ENCODE results near the gene CAMTA1. TPM values are rescaled to one million over a fixed set of nuclear protein-coding genes. Genes with fewer than 3 reads are reported as not detected.

The CAMTA1 gene
- polyA plus RNA-seq, 1 experiment = 23.1 TPM

- no peak for DNase-seq (ENCODE audit: low read depth)
- POLR2A ChIA-PET = no interaction called here
- Histone ChIP-seq H3K27me3 (ENCODE audit: control insufficient read depth, insufficient read depth, low read length) (peaks cover 1% of the 10 kb centered on the region; the same call in 1 of the 2 replicates), H3K4me3 (ENCODE audit: low read depth, low read length) (no peak overlapping the region), H3K36me3 (ENCODE audit: control insufficient read depth, insufficient read depth, low read length) (no peaks in the 10 kb centered on the region)
- CTCF ChIA-PET = interaction anchor here (1.6 kb wide), 1 partner anchor 93 kb away, joined by 9 read pairs; no protein-coding TSS in a partner anchor
- no peak for TF ChIP-seq CTCF (IDR thresholded peaks at IDR 0.05; ENCODE audit: insufficient read depth, low read depth, low read length)
Measured at GRCh38 chr1:7659514-7659913, 874.3 kb downstream of the CAMTA1 start.

GRCh38 chr1:7663451-7664146, 878.3 kb downstream of the CAMTA1 start:
- ChIA-PET CTCF (interaction anchor here (1.5 to 13.0 kb wide), 3 partner anchors 12 to 87 kb away, joined by 3 to 431 read pairs (median 3); no protein-coding TSS in a partner anchor), POLR2A (no interaction called here)
- no peak for DNase-seq (ENCODE audit: low read depth)
- Histone ChIP-seq H3K4me3 (ENCODE audit: low read depth, low read length) (no peak overlapping the region), H3K36me3 (ENCODE audit: control insufficient read depth, insufficient read depth, low read length) (no peaks in the 10 kb centered on the region), H3K27me3 (ENCODE audit: control insufficient read depth, insufficient read depth, low read length) (no peaks in the 10 kb centered on the region)
- TF ChIP-seq CTCF (IDR thresholded peaks at IDR 0.05; ENCODE audit: insufficient read depth, low read depth, low read length) = no peak

- ChIA-PET CTCF (interaction anchor here (1.5 to 13.0 kb wide), 3 partner anchors 11 to 86 kb away, joined by 3 to 431 read pairs (median 3); no protein-coding TSS in a partner anchor), POLR2A (no interaction called here)
- no peak overlapping the region for H3K4me3 ChIP-seq (ENCODE audit: low read depth, low read length)
- no peaks in the 10 kb centered on the region for H3K36me3 ChIP-seq (ENCODE audit: control insufficient read depth, insufficient read depth, low read length)
- H3K27me3 ChIP-seq (ENCODE audit: control insufficient read depth, insufficient read depth, low read length) = no peaks in the 10 kb centered on the region
- DNase-seq (ENCODE audit: low read depth) = no peak
- no peak for TF ChIP-seq CTCF (IDR thresholded peaks at IDR 0.05; ENCODE audit: insufficient read depth, low read depth, low read length)
Measured at GRCh38 chr1:7664147-7664892, 879.1 kb downstream of the CAMTA1 start.

- no peak for DNase-seq (ENCODE audit: low read depth)
- Histone ChIP-seq H3K27me3 (ENCODE audit: control insufficient read depth, insufficient read depth, low read length) (no peaks in the 10 kb centered on the region), H3K36me3 (ENCODE audit: control insufficient read depth, insufficient read depth, low read length) (no peaks in the 10 kb centered on the region), H3K4me3 (ENCODE audit: low read depth, low read length) (no peak overlapping the region)
- no peak for TF ChIP-seq CTCF (IDR thresholded peaks at IDR 0.05; ENCODE audit: insufficient read depth, low read depth, low read length)
- ChIA-PET POLR2A (no interaction called here), CTCF (interaction anchor here (0.7 to 13.0 kb wide), 4 partner anchors 11 to 238 kb away, joined by 3 to 431 read pairs (median 34); no protein-coding TSS in a partner anchor)
Measured at GRCh38 chr1:7664893-7665250, 879.6 kb downstream of the CAMTA1 start.

- no peak for DNase-seq (ENCODE audit: low read depth)
- peaks cover 2% of the 10 kb centered on the region; the same call in 1 of the 2 replicates for H3K27me3 ChIP-seq (ENCODE audit: control insufficient read depth, insufficient read depth, low read length)
- POLR2A ChIA-PET = no interaction called here
- CTCF ChIA-PET = interaction anchor here (0.6 to 13.0 kb wide), 11 partner anchors 8 to 436 kb away, joined by 3 to 431 read pairs (median 14); no protein-coding TSS in a partner anchor
- no peaks in the 10 kb centered on the region for H3K36me3 ChIP-seq (ENCODE audit: control insufficient read depth, insufficient read depth, low read length)
- TF ChIP-seq CTCF (IDR thresholded peaks at IDR 0.05; ENCODE audit: insufficient read depth, low read depth, low read length) = no peak
- H3K4me3 ChIP-seq (ENCODE audit: low read depth, low read length) = no peak overlapping the region
Measured at GRCh38 chr1:7666249-7666648, 881.0 kb downstream of the CAMTA1 start.
